Middle frontal gyrus (tissue), 1 donor: ENCODE data around the gene DOCK1.
"Not testable (repeated sequence)": the region's sequence is repeated elsewhere in the genome, so short reads cannot be mapped to it uniquely, and the experiment has no call there.

Experiments
- DNase-seq: peaks from one replicate; pipeline ENCODE4 v3.0.0-alpha.2; 2015; ENCODE audit warnings: low spot score; ENCODE audit errors: extremely low spot score

DOCK1 gene

GRCh38 chr10:127266431-127266830 lies 361.2 kb downstream of the DOCK1 start:
- DNase-seq, result no peak

- DNase-seq, result no peak
Observed at GRCh38 chr10:127267442-127267841, 362.2 kb downstream of the DOCK1 start.

- no peak for DNase-seq
Observed at GRCh38 chr10:127272076-127272475, 366.8 kb downstream of the DOCK1 start.

GRCh38 chr10:127275272-127275671 lies 370.0 kb downstream of the DOCK1 start:
- DNase-seq, result no peak

GRCh38 chr10:127275793-127276450 lies 370.7 kb downstream of the DOCK1 start:
- no peak for DNase-seq

- no peak for DNase-seq
Observed at GRCh38 chr10:127276794-127277462, 371.7 kb downstream of the DOCK1 start.

- no peak for DNase-seq
Observed at GRCh38 chr10:127278001-127278400, 372.8 kb downstream of the DOCK1 start.

GRCh38 chr10:127279334-127279774 lies 374.1 kb downstream of the DOCK1 start:
- no peak for DNase-seq

- no peak for DNase-seq
Observed at GRCh38 chr10:127280446-127280845, 375.2 kb downstream of the DOCK1 start.

GRCh38 chr10:127283017-127283416 lies 377.8 kb downstream of the DOCK1 start:
- no peak for DNase-seq

- no peak for DNase-seq
Observed at GRCh38 chr10:127283576-127283975, 378.3 kb downstream of the DOCK1 start.

GRCh38 chr10:127290850-127291249 lies 385.6 kb downstream of the DOCK1 start:
- no peak for DNase-seq

- no peak for DNase-seq
Observed at GRCh38 chr10:127291329-127291728, 386.1 kb downstream of the DOCK1 start.

- no peak for DNase-seq
Observed at GRCh38 chr10:127292888-127293287, 387.7 kb downstream of the DOCK1 start.

GRCh38 chr10:127293640-127294039 lies 388.4 kb downstream of the DOCK1 start:
- DNase-seq, result no peak

GRCh38 chr10:127296696-127297095 lies 391.5 kb downstream of the DOCK1 start:
- no peak for DNase-seq

- DNase-seq, result no peak
Observed at GRCh38 chr10:127298381-127298780, 393.2 kb downstream of the DOCK1 start.

- not testable (repeated sequence) for DNase-seq
Observed at GRCh38 chr10:127299192-127299591, 394.0 kb downstream of the DOCK1 start.

- DNase-seq, result no peak
Observed at GRCh38 chr10:127299956-127300689, 394.9 kb downstream of the DOCK1 start.

- no peak for DNase-seq
Observed at GRCh38 chr10:127300868-127301321, 395.7 kb downstream of the DOCK1 start.

GRCh38 chr10:127302343-127302742 lies 397.1 kb downstream of the DOCK1 start:
- no peak for DNase-seq

GRCh38 chr10:127303105-127303504 lies 397.9 kb downstream of the DOCK1 start:
- DNase-seq, result no peak
